Measurements from ENCODE around the gene NLRP3.

DNA sequence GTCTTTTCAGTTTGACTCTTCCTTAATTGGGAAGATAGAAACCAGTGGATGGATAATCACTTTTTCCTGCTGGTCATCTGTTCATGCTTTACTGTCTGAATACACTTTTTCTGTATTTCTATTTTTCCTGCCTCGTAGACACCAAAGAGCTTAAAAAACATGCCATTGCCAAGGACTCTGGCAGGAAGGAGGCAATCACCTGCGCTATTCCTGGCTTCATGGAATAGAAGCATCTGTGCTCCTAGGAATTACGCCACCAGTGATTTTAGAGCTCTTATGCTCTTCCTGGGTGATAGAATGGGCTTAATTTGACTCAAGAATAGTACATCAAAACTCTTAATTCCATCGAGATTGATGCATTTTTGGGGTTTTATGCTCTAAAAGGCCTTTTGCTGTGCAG is 26.2 kb downstream of the NLRP3 start:
- TF ChIP-seq, protein P1, sequence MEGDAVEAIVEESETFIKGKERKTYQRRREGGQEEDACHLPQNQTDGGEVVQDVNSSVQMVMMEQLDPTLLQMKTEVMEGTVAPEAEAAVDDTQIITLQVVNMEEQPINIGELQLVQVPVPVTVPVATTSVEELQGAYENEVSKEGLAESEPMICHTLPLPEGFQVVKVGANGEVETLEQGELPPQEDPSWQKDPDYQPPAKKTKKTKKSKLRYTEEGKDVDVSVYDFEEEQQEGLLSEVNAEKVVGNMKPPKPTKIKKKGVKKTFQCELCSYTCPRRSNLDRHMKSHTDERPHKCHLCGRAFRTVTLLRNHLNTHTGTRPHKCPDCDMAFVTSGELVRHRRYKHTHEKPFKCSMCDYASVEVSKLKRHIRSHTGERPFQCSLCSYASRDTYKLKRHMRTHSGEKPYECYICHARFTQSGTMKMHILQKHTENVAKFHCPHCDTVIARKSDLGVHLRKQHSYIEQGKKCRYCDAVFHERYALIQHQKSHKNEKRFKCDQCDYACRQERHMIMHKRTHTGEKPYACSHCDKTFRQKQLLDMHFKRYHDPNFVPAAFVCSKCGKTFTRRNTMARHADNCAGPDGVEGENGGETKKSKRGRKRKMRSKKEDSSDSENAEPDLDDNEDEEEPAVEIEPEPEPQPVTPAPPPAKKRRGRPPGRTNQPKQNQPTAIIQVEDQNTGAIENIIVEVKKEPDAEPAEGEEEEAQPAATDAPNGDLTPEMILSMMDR (IDR thresholded peaks at IDR 0.05; ENCODE audit: low read depth, low read length, missing input control): no peak
- TF ChIP-seq, protein P2, sequence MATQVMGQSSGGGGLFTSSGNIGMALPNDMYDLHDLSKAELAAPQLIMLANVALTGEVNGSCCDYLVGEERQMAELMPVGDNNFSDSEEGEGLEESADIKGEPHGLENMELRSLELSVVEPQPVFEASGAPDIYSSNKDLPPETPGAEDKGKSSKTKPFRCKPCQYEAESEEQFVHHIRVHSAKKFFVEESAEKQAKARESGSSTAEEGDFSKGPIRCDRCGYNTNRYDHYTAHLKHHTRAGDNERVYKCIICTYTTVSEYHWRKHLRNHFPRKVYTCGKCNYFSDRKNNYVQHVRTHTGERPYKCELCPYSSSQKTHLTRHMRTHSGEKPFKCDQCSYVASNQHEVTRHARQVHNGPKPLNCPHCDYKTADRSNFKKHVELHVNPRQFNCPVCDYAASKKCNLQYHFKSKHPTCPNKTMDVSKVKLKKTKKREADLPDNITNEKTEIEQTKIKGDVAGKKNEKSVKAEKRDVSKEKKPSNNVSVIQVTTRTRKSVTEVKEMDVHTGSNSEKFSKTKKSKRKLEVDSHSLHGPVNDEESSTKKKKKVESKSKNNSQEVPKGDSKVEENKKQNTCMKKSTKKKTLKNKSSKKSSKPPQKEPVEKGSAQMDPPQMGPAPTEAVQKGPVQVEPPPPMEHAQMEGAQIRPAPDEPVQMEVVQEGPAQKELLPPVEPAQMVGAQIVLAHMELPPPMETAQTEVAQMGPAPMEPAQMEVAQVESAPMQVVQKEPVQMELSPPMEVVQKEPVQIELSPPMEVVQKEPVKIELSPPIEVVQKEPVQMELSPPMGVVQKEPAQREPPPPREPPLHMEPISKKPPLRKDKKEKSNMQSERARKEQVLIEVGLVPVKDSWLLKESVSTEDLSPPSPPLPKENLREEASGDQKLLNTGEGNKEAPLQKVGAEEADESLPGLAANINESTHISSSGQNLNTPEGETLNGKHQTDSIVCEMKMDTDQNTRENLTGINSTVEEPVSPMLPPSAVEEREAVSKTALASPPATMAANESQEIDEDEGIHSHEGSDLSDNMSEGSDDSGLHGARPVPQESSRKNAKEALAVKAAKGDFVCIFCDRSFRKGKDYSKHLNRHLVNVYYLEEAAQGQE (IDR thresholded peaks at IDR 0.05): no peak
- TF ChIP-seq SP1 (IDR thresholded peaks at IDR 0.05) (no peak), JUND (IDR thresholded peaks at IDR 0.05) (no peak), NR2F2 (IDR thresholded peaks at IDR 0.05) (no peak), EGR1 (IDR thresholded peaks at IDR 0.05; ENCODE audit: low read depth in 2 of 2) (no peak)
- TF ChIP-seq, protein P3, sequence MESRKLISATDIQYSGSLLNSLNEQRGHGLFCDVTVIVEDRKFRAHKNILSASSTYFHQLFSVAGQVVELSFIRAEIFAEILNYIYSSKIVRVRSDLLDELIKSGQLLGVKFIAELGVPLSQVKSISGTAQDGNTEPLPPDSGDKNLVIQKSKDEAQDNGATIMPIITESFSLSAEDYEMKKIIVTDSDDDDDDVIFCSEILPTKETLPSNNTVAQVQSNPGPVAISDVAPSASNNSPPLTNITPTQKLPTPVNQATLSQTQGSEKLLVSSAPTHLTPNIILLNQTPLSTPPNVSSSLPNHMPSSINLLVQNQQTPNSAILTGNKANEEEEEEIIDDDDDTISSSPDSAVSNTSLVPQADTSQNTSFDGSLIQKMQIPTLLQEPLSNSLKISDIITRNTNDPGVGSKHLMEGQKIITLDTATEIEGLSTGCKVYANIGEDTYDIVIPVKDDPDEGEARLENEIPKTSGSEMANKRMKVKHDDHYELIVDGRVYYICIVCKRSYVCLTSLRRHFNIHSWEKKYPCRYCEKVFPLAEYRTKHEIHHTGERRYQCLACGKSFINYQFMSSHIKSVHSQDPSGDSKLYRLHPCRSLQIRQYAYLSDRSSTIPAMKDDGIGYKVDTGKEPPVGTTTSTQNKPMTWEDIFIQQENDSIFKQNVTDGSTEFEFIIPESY (IDR thresholded peaks at IDR 0.05): no peak
- TF ChIP-seq, protein P4, sequence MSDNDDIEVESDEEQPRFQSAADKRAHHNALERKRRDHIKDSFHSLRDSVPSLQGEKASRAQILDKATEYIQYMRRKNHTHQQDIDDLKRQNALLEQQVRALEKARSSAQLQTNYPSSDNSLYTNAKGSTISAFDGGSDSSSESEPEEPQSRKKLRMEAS (IDR thresholded peaks at IDR 0.05): no peak
